ENCODE results near the gene PLSCR3.

PLSCR3 gene

DNA sequence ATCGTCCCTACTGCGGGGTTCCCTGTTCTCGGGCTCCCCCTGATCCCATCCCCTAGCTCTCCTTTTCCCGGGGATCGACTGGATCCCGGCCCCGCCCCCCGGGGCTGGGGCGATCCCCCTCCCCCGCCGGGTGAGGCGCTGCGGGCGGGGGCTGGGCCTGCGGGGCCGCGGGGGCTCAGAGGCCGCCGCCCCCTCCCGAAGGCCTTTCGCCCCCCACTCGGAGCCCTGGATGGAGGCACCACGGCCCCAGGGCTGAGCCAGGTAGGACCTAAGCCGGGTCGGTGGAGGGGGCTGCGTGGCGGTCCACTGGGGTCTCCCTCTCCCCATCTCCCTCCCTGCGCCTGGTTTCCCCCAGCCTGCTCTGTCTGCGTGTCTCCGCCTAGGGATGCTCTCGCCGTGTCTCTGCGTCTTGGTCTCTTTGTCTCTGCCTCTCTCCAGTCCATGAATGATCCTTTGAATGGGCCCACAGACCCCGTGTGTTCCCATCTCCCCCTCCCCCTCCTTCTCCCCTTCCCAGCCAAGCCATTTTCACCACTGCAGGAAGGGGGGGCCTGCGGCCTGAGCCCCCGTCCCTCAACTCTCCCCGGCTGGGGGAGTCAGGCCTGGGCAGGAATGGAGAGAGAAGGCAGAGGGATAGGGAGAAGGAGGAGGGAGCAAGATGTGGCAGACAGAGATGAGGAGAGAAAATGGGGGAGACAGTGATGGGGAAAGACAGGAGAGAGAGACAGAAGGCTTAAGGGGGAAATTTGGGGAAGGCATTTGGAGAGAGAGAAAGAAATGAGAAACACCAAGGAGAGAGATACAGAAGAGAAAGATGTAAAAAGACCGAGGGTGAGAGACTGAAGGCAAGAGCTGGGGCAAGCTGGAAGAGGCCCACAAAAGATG, 11.3 kb upstream of the PLSCR3 start:
- DNase-seq: no peak

- peak; percentile 82 for DNase-seq
Observed at GRCh38 chr17:7404737-7405349, 10.5 kb upstream of the PLSCR3 start.

DNA sequence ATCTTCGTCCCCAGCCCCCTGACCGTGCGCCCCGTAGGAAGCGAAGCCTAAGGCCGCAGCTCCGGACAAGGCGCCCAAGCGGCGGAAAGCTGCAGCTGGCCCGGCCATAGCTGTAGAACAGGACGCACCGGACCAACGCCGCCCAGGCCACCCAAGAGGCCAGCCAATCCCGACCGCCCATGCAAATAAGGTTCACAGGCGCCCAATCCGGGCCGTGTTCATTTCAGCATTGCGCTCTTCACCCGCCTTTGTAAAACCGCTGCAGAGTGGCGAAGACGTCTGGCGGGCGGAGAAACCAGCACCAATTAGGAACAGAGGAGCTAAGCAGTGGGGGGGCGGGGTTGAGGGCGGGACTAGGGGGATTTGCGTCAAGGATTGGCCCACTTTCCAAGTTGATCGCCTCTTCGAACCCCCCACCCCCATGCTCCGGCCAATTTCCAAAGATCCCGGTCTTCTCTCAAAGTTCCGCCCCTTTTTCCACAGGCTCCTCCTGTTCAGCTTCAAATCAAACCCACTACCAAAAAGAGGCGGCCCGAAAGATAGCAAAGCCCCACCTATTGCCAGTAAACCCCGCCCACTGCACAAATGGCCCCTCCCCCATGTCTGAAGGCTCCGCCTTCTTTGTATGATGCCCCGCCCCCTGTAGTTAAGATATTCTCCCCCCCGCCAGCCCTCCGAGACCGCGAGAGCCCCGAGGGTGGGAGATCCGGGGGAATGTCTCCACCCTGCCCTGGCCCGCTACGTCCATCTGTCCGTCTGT, 9.8 kb upstream of the PLSCR3 start, which contains the start of gene TMEM256:
Gene TMEM256 (minus strand): TSS at position 121 of the 760 bp plus-strand sequence. CDS start 13 bp downstream, at position 108.
- peak; percentile 98 for DNase-seq

- DNase-seq: no peak
Observed at GRCh38 chr17:7403727-7403976, 9.3 kb upstream of the PLSCR3 start.

DNA sequence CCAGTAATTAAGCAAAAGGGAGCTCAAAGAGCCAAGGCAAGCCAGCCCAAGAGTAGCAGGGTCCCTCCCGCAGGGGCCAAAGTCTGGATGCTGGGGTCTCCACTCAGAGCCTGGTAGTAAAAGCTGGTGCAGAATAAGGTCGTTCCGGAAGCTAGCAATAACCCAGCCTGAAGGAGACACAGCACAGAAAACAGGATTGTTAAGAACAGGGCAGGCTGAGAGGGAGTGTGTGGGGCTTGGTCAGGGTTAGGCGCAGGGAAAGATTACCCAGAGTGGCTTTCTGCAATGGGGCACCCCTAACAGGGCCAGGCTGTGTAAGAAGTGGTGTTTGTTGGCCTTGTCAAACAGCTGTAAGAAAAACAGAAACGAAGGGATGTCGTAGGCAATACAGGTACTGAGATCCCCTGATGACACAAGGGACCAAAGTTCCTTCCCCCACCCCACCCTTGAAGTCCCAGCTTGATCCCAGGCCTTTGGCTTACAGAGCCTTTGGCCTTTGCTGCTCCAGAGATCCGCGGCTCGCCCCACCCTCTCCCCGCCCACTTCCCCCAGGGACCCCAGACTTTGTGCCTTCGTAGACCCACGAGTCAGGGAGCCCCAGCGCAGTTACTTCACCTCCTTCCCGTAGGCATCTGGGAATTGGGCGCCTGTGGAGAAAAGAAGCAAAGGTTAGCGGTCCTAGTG, 8.9 kb upstream of the PLSCR3 start:
- DNase-seq: peak; percentile 21

GRCh38 chr17:7398612-7399011, 4.3 kb upstream of the PLSCR3 start:
- no peak for DNase-seq

GRCh38 chr17:7396147-7396546, 1.8 kb upstream of the PLSCR3 start:
- DNase-seq: no peak

- peak; percentile 81 for DNase-seq
Observed at GRCh38 chr17:7393613-7394451, 493 bp downstream of the PLSCR3 start.

GRCh38 chr17:7392696-7393612, 1.4 kb downstream of the PLSCR3 start:
- DNase-seq: no peak

- DNase-seq: no peak
Observed at GRCh38 chr17:7391307-7391706, 3.0 kb downstream of the PLSCR3 start.

DNA sequence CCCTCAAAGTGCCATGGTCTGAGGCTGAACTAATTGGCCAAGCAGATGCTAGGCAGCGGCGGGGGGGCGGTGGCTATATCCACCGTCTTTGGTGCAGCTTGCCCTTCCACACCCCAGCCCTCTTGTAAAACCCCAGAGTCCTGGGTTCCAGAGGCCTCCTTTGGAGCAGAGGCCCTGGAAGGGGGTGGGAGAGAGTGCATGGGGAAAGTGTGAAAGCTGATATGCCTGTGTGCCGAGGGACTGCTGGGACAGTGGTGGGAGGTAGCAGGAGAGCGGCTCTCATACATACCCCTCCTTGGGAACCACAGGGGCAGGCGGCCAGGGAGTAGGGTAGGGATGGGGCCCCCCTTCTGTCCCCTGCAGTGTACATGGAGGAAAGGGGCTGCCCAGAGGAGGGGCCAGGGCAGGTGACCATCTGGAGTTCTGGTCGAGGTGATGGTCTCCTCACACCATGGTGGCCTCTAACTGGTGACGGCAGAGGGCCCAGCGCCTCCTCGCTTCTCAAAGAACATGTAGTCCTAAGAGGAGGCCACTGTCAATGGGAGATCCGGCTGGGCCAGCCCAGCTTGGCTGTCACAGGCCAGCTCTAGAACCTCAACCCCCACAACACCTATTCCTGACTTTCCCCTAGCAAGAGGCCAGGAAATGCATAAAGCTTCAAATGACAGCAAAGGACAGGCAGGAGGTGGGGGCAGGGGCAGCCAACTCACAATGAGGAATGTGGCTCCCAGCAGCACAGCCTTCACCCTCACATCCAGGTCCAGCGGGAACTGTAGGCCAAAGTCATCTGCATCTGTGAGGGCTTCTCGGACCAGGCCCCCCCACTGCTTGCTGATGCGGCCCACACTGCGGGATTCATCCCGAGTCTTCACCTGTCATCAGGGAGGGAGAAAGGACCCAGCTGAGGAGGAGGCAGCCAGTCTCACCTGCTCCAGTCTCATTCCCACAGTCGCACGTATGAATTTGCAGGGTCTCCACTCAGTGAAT, 4.1 kb downstream of the PLSCR3 start:
- no peak for DNase-seq

- DNase-seq: no peak
Observed at GRCh38 chr17:7388856-7389255, 5.5 kb downstream of the PLSCR3 start.

DNA sequence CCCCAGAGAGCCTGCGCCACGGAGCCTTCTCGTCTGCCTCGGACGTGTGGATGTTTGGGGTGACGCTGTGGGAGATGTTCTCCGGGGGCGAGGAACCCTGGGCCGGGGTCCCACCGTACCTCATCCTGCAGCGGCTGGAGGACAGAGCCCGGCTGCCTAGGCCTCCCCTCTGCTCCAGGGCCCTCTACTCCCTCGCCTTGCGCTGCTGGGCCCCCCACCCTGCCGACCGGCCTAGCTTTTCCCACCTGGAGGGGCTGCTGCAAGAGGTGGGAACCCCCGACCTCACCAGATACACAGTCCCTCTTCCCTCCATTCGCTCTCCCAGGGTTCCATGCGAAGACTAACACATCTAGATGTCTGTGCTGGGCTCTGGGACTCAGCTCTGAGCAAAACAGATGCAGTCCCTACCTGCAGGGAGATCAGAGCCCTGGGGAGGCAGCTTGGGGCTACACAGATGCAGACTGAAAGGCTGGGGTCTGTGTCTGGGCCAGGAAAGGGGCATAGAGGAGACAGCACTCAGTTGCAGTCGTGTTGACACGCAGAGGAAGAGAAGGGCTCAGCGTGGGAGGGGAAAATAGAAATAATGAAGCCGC, 9.7 kb downstream of the PLSCR3 start:
- no peak for DNase-seq

GRCh38 chr17:7383742-7384488, 10.4 kb downstream of the PLSCR3 start:
- DNase-seq: peak; percentile 85

DNA sequence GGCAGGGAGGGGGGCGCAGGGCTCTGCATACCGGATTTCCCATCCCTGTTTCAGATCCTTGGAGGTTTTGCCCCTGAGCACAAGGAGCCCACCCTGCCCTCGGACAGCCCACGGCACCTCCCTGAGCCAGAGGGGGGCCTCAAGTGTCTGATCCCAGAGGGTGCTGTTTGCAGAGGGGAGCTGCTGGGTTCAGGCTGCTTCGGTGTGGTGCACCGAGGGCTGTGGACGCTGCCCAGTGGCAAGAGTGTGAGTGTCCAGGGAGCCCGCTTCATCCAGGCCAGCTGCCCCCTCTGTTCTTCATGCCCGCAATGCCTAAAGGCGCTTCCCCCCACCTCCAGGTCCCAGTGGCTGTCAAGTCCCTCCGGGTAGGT, 11.0 kb downstream of the PLSCR3 start:
- no peak for DNase-seq

DNA sequence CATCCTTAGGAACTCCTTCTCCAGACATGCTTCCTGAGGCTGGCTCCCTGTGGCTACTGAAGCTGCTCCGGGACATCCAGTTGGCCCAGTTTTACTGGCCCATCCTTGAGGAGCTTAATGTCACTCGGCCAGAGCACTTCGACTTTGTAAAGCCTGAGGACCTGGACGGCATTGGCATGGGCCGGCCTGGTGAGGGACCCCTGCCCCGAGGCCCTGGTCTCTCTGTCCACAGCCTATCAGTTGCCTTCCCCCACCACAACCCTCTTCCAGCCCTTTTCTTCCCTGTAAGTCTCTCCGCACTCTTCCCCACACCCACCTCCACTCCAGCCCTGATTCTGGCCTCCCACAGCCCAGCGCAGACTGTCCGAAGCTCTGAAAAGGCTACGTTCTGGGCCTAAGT, 11.4 kb downstream of the PLSCR3 start:
- DNase-seq: no peak

- DNase-seq: no peak
Observed at GRCh38 chr17:7380855-7381683, 13.3 kb downstream of the PLSCR3 start, which contains the start of gene TNK1. TSS of gene TNK1 (plus strand) at chr17:7381089. CDS start at chr17:7382927, 1,838 bp downstream.

- DNase-seq: no peak
Observed at GRCh38 chr17:7380321-7380720, 14.0 kb downstream of the PLSCR3 start.
